ENCODE measurements around the gene SH3RF3.

GRCh38 chr2:109284826-109285225 is 155.8 kb downstream of the SH3RF3 start:
- TF ChIP-seq GLIS3 (CRISPR knock-in tag; IDR thresholded peaks at IDR 0.05): no peak
- no peak for TF ChIP-seq SNAI2 (CRISPR knock-in tag; IDR thresholded peaks at IDR 0.05)

Data from SK-N-SH treated with all-trans-retinoic acid at 6 μM for 48 hours (cell line).